Left cardiac atrium (tissue), 4 donors: ENCODE data around the gene ANLN. TPM values are rescaled to one million over a fixed set of nuclear protein-coding genes. Genes with fewer than 3 reads are reported as not detected.
A peak's percentile ranks its signal among the peaks of the same experiment; 100 is the strongest.
"Not testable (repeated sequence)": the region's sequence is repeated elsewhere in the genome, so short reads cannot be mapped to it uniquely, and the experiment has no call there.

ENCODE experiments used
- ATAC-seq, 2 donors: fragments of 200-7000 bp; cut with Tn5 transposase; one replicate each; pipeline ENCODE4 v1.9.1; 2020; ENCODE audit warnings: mild to moderate bottlenecking in 2 of 2, moderate library complexity in 2 of 2
- DNase-seq: peaks from one replicate; pipeline ENCODE4 v3.0.0-alpha.2; 2020
- intact Hi-C, 2 donors: fragments of 100-400 bp; cut with DNase I; formaldehyde crosslinking; loops; one replicate each; pipeline versions ENCODE4 v1.14.1 to v1.15.1; 2022 to 2023
- total RNA-seq, 2 donors: library from RNA; stranded (reverse); fragmentation: NEBNext Ultra II Directional; extraction: Animal tissue kit (Norgen Biotek cat#: 25700); gene quantifications; one replicate each; pipeline ENCODE4 v1.2.1, GENCODE V29; 2021
- donor health status: DM: no; HTN: yes; CAD: no.
- donor health status: DM: no; HTN: yes; CAD: no; lungs with severe emphysema.
- donor health status: DM: yes; HTN: yes; CAD: no.
- donor health status: Dilated cardiomyopathy.

The ANLN gene
- total RNA-seq, 2 donors from 2014 or later: 1.8 to 3.8 TPM

DNA sequence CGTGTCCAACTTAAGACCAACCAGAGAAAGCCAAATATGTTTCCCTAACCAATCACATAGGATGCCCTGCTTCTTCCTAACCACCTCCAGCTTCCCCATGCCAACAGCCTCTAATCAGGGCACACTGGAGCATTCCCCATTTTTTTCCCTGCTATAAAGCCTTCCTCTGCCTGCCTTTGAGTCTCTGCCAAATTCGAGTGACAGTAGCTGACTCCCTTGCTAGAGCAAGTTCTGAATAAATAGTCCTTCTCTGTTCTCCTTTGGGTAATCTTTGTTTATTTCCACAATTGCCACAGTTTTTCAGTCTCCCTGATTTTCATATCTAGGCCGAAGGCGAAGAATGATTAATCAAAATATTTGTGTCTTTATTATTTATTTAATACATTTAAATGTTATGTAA lies 96.7 kb downstream of the ANLN start:
- no peak for ATAC-seq
- DNase-seq: no peak
- intact Hi-C loops: loop anchor here in 1 of 2 donors (5.0 to 10.0 kb wide), 3 partner anchors 186 to 696 kb away; no protein-coding TSS in a partner anchor

DNA sequence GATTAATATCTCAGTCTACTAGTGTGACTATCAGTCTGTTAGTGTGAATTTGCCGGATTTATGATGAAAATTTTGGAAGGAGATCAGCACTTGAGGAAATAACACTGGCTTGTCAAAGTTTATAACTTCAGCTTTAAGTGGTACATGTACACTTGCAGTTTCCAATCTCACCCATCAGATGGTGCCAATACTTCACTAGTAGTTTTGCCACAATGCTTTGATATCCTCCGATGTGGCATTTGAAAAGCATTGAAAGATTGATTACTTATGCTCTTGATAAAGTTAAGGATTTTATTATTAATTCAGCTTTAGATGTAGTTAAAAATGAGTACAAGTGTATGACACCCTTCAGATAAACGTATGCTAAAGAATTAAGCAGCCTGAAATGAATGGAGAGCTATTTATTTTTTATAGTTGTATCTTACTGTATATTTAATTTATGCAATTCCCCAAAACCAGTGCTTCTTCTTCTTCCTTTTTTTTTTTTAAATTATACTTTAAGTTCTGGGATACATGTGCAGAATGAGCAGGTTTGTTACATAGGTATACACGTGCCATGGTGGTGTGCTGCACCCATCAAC lies 98.2 kb downstream of the ANLN start:
- intact Hi-C loops: loop anchor here in 1 of 2 donors (2.0 to 10.0 kb wide), 4 partner anchors 184 to 711 kb away; no protein-coding TSS in a partner anchor
- peak; percentile 47 to 57 for ATAC-seq
- DNase-seq: no peak

DNA sequence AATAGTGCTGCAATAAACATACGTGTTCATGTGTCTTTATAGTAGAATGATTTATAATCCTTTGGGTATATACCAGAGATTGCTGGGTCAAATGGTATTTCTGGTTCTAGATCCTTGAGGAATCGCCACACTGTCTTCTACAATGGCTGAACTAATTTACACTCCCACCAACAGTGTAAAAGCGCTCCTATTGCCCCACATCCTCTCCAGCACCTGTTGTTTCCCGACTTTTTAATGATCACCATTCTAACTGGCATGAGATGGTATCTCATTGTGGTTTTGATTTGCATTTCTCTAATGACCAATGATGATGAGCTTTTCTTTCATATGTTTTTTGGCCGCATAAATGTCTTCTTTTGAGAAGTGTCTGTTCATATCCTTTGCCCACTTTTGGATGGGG lies 99.0 kb downstream of the ANLN start:
- intact Hi-C loops: loop anchor here in 1 of 2 donors (2.0 to 10.0 kb wide), 4 partner anchors 184 to 710 kb away; no protein-coding TSS in a partner anchor
- DNase-seq, ATAC-seq: not testable (repeated sequence)

DNA sequence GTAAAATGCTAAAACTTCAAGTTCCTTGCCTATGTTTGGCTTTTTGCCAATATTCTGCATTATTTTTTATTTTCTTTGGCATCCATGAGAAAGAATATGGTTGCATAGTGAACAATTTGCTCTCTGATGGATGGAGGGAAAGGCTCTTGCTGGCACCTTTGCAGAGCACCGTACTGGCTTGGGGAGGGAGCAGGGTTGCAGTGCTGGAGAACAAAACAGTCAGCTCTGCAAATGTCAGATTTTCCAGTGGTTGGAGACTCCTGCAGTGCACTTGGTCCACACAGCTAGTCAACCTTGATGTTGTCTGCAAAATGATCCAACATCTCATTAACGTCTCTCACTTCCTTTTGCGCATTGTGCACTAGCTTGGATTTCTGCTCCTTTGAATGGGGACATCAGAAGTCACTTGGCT lies 100.8 kb downstream of the ANLN start:
- ATAC-seq (no peak), DNase-seq (no peak)
- intact Hi-C loops: no loop called here

DNA sequence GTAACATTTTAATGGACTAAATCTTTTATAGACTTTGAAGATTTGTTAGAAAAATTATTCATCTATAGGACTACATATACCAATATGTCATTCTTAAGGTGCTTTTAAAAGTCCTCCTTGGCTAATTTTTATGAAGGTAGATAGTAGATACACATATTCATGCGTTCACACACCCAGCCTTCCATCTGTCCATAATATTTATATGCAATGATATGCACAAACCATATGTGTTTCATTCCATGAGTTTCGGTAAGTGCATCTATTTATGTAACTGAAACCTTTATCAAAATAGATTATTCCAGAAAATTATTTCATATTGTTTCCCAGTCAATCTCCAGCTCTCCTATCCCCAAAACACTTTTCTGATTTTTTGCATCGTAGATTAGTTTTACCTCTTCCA lies 101.7 kb downstream of the ANLN start:
- intact Hi-C loops: no loop called here
- no peak for DNase-seq
- ATAC-seq: no peak

DNA sequence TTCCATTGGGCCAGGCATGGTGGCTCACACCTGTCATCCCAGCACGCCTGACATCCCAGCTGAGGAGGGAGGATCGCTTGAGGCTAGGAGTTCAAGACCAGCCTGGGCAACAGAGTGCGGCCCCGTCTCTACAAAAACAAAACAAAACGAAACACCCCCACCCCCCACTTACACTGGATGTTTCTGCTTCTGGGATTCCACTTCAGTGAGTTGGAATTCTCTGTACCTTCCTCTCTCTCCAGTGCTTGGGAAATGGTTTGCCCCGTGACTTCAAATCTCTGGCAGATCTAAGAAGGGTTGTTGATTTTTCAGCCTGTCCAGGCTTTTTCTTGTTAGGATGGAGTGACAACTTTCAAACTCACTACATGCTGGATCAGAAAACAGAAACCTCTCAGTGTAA lies 106.9 kb downstream of the ANLN start:
- intact Hi-C loops: no loop called here
- DNase-seq (no peak), ATAC-seq (no peak)

DNA sequence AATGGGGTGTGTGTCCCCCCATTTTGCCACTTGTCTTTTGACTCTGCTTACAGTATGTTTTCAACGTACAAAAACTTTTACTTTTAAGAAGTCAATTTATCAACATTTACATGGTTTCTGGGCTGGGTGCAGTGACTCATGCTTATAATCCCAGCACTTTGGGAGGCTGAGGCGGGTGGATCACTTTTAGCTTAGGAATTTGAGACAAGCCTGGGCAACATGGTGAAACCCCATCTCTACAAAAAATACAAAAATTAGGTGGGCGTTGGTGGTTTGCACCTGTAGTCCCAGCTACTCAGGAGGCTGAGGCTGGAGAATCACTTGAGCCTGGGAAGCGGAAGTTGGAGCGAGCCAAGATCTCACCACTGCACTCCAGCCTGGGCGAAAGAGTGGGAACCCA lies 107.5 kb downstream of the ANLN start:
- ATAC-seq, intact Hi-C loops, DNase-seq: not testable (repeated sequence)

DNA sequence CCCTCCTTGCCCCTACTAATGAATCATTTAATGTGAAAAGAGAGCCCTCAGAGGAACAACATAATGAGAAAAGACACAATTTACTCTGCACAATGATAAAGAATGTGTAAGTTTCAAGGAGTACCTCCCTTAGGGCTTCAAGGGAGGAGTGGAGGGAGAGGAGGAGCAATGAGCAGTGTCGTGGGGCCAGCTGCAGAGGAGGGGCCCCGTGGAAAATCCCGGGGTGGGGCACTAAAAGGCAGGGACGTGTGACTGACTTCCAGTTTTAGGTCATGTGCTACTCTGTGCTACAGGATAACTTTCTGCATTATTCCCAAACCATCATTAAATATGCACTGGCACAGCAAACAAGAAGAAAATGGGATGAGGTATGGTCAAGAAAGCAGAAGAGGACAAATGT lies 108.1 kb downstream of the ANLN start:
- ATAC-seq (no peak), DNase-seq (no peak)
- intact Hi-C loops: no loop called here

Other genes with a start within 250 kb of the ANLN start
- gene EEPD1, start 236.6 kb upstream of the ANLN start, total RNA-seq: 10 to 100 TPM in 1 of 2 donors, 1 to 10 TPM in 1; 5.2 to 10.8 TPM